OCI-LY1 (cell line): ENCODE data around the gene SLC36A4.

Source experiments
- CTCF ChIP-seq: fragments of 200-600 bp; sonication (generic), shearing (Covaris generic); IDR thresholded peaks from 2 replicates; pipeline ENCODE4 v1.5.1; 2017; ENCODE audit warnings: mild to moderate bottlenecking, antibody characterized with exemption, low read length, moderate library complexity, mixed read lengths
- EZH2 ChIP-seq: fragments of 200-600 bp; sonication (generic), shearing (Covaris generic); IDR thresholded peaks from 2 replicates; pipeline ENCODE4 v1.8.0; 2017; ENCODE audit warnings: borderline replicate concordance, mixed run types, mild to moderate bottlenecking, antibody characterized with exemption, low read length, moderate library complexity, mixed read lengths

- TF ChIP-seq CTCF (no peak), EZH2 (no peak)
These were observed 5.6 kb downstream of the SLC36A4 start for GRCh38 chr11:93192163-93192562.
